ENCODE measurements around the gene CSNK2A1.
"Not testable (repeated sequence)": the region's sequence is repeated elsewhere in the genome, so short reads cannot be mapped to it uniquely, and the experiment has no call there.

The CSNK2A1 gene

GRCh38 chr20:480044-480443 is 63.5 kb downstream of the CSNK2A1 start:
- no peak for DNase-seq

- no peak for DNase-seq
Observed at GRCh38 chr20:479487-479886, 64.1 kb downstream of the CSNK2A1 start.

- no peak for DNase-seq
Observed at GRCh38 chr20:478949-479429, 64.6 kb downstream of the CSNK2A1 start.

- DNase-seq, result no peak
Observed at GRCh38 chr20:478010-478948, 65.3 kb downstream of the CSNK2A1 start.

- not testable (repeated sequence) for DNase-seq
Observed at GRCh38 chr20:476561-477249, 66.9 kb downstream of the CSNK2A1 start.

- DNase-seq, result no peak
Observed at GRCh38 chr20:475463-476357, 67.9 kb downstream of the CSNK2A1 start.

- no peak for DNase-seq
Observed at GRCh38 chr20:474581-474980, 69.0 kb downstream of the CSNK2A1 start.

- DNase-seq, result no peak
Observed at GRCh38 chr20:472889-473292, 70.7 kb downstream of the CSNK2A1 start.

GRCh38 chr20:472137-472846 is 71.3 kb downstream of the CSNK2A1 start:
- no peak for DNase-seq

- no peak for DNase-seq
Observed at GRCh38 chr20:469746-470490, 73.7 kb downstream of the CSNK2A1 start.

- no peak for DNase-seq
Observed at GRCh38 chr20:467755-468154, 75.8 kb downstream of the CSNK2A1 start.

- DNase-seq, result peak; percentile 88
Observed at GRCh38 chr20:462199-462991, 81.2 kb downstream of the CSNK2A1 start, which contains the start of gene TBC1D20. Gene TBC1D20 (minus strand): TSS chr20:462533. CDS start chr20:462405, 128 bp downstream.

- peak; percentile 67 for DNase-seq
Observed at GRCh38 chr20:461254-462198, 82.1 kb downstream of the CSNK2A1 start.

- DNase-seq, result no peak
Observed at GRCh38 chr20:460707-461106, 82.9 kb downstream of the CSNK2A1 start.

GRCh38 chr20:460180-460579 is 83.4 kb downstream of the CSNK2A1 start:
- no peak for DNase-seq

GRCh38 chr20:458776-459175 is 84.8 kb downstream of the CSNK2A1 start:
- DNase-seq, result no peak

GRCh38 chr20:454951-455350 is 88.6 kb downstream of the CSNK2A1 start:
- DNase-seq, result no peak

- DNase-seq, result not testable (repeated sequence)
Observed at GRCh38 chr20:452021-452420, 91.6 kb downstream of the CSNK2A1 start.

All from stimulated activated CD4-positive, alpha-beta T cell treated with anti-CD3 and anti-CD28 coated beads, Interleukin-15, amount 100 ng/mL, for 24 hours (primary cell).